Neural cell (in vitro differentiated cells): ENCODE measurements around the gene CAPN15. TPM values are rescaled to one million over a fixed set of nuclear protein-coding genes. Genes with fewer than 3 reads are reported as not detected.
A peak's percentile ranks its signal among the peaks of the same experiment; 100 is the strongest.

ENCODE experiments used
- H2AFZ ChIP-seq: fragments of 200-600, 300-800 bp; sonication (generic), shearing (Covaris generic); 2 replicates; pipeline ENCODE4 v1.6.0; 2014; ENCODE audit warnings: low read depth, mild to moderate bottlenecking, antibody characterized with exemption, low read length, moderate library complexity
- H3F3A ChIP-seq: fragments of 200-600 bp; shearing (Covaris generic); 2 replicates; pipeline ENCODE4 v1.6.1; 2016; ENCODE audit warnings: mild to moderate bottlenecking, moderate library complexity, mixed read lengths, antibody characterized with exemption, low read length; ENCODE audit not compliant: insufficient read depth, poor library complexity, severe bottlenecking
- H3K27ac ChIP-seq: fragments of 200-600, 300-800 bp; sonication (generic), shearing (Covaris generic); 2 replicates; pipeline ENCODE4 v1.5.1; 2014; ENCODE audit warnings: mild to moderate bottlenecking, low read length, moderate library complexity
- H3K27me3 ChIP-seq: fragments of 300-800, 200-600 bp; sonication (generic), shearing (Covaris generic); 2 replicates; pipeline ENCODE4 v1.6.0; 2014; ENCODE audit warnings: mild to moderate bottlenecking, low read depth, low read length, moderate library complexity; ENCODE audit not compliant: insufficient read depth
- H3K36me3 ChIP-seq: fragments of 300-800, 200-600 bp; sonication (generic), shearing (Covaris generic); 2 replicates; pipeline ENCODE4 v1.5.1; 2014; ENCODE audit warnings: mild to moderate bottlenecking, antibody characterized with exemption, low read length, moderate library complexity; ENCODE audit not compliant: insufficient read depth
- H3K4me2 ChIP-seq: fragments of 300-800, 200-600 bp; sonication (generic), shearing (Covaris generic); 2 replicates; pipeline ENCODE4 v1.6.0; 2014; ENCODE audit warnings: mild to moderate bottlenecking, low read length
- H3K4me3 ChIP-seq: fragments of 300-800, 200-600 bp; sonication (generic), shearing (Covaris generic); 2 replicates; pipeline ENCODE4 v1.5.1; 2014; ENCODE audit warnings: mild to moderate bottlenecking, low read length, moderate library complexity
- H3K79me2 ChIP-seq: fragments of 200-600 bp; shearing (Covaris generic); replicated peaks from 2 replicates; pipeline ENCODE4 v1.6.0; 2014; ENCODE audit warnings: mild to moderate bottlenecking, low read length, moderate library complexity; ENCODE audit not compliant: insufficient read depth
- H3K9ac ChIP-seq: fragments of 300-800, 200-600 bp; sonication (generic), shearing (Covaris generic); 2 replicates; pipeline ENCODE4 v1.6.1; 2016; ENCODE audit warnings: mild to moderate bottlenecking, low read length, mixed read lengths
- H3K9me2 ChIP-seq: fragments of 200-600 bp; shearing (Covaris generic); 2 replicates; pipeline ENCODE4 v1.6.1; 2016; ENCODE audit warnings: mild to moderate bottlenecking, low read length, mixed read lengths; ENCODE audit not compliant: insufficient read depth
- H3K9me3 ChIP-seq: fragments of 200-600, 300-800 bp; sonication (generic), shearing (Covaris generic); 2 replicates; pipeline ENCODE4 v1.6.1; 2016; ENCODE audit warnings: mild to moderate bottlenecking, mixed run types, low read length, moderate library complexity, mixed read lengths
- H4K20me1 ChIP-seq: fragments of 200-600 bp; shearing (Covaris generic); 2 replicates; pipeline ENCODE4 v1.6.1; 2016; ENCODE audit warnings: mild to moderate bottlenecking, mixed run types; ENCODE audit not compliant: insufficient read depth
- CTCF ChIP-seq: fragments of 450-650 bp; IDR thresholded peaks from 2 replicates; pipeline ENCODE4 v1.5.1; 2014; ENCODE audit warnings: antibody characterized with exemption, mild to moderate bottlenecking, moderate library complexity; ENCODE audit not compliant: poor library complexity, severe bottlenecking
- EP300 ChIP-seq: fragments of 450-650 bp; conservative IDR thresholded peaks from 2 replicates; pipeline ENCODE4 v1.6.1; 2014; ENCODE audit warnings: antibody characterized with exemption, mild to moderate bottlenecking, moderate library complexity; ENCODE audit not compliant: poor library complexity, severe bottlenecking
- EZH2 ChIP-seq: fragments of 200-600, 300-800 bp; shearing (Covaris generic), sonication (generic); IDR thresholded peaks from 2 replicates; pipeline ENCODE4 v1.6.1; 2014; ENCODE audit warnings: antibody characterized with exemption, low read length, borderline replicate concordance, mild to moderate bottlenecking; ENCODE audit not compliant: insufficient read depth, poor library complexity, severe bottlenecking
- POLR2AphosphoS5 ChIP-seq: IDR thresholded peaks from 2 replicates; pipeline ENCODE4 v1.6.1; 2012
- RAD21 ChIP-seq: fragments of 450-650 bp; conservative IDR thresholded peaks from 2 replicates; pipeline ENCODE4 v1.6.1; 2014; ENCODE audit warnings: antibody characterized with exemption, mild to moderate bottlenecking, moderate library complexity
- REST ChIP-seq: IDR thresholded peaks from 2 replicates; pipeline ENCODE4 v1.6.1; 2012; ENCODE audit warnings: borderline replicate concordance
- SMC3 ChIP-seq: fragments of 450-650 bp; conservative IDR thresholded peaks from 2 replicates; pipeline ENCODE4 v1.6.1; 2014; ENCODE audit warnings: antibody characterized with exemption, mild to moderate bottlenecking, moderate library complexity; ENCODE audit not compliant: poor library complexity
- TAF1 ChIP-seq: IDR thresholded peaks from 2 replicates; pipeline ENCODE4 v1.6.1; 2012; ENCODE audit warnings: low read depth
- polyA plus RNA-seq: library from polyadenylated mRNA; depleted of rRNA; stranded (reverse); fragments of >200 nt; gene quantifications from 2 replicates; pipeline ENCODE4 v1.2.3, GENCODE V29; 2014

Gene CAPN15
- polyA plus RNA-seq, 1 donor from 2014 or later: 11.5 TPM

GRCh38 chr16:524274-525040 lies 3.1 kb upstream of the CAPN15 start:
- H2AFZ ChIP-seq: no peak overlapping the region
- H3K4me3 ChIP-seq: no peak overlapping the region
- H3F3A ChIP-seq: no peaks in the 10 kb centered on the region
- no peaks in the 10 kb centered on the region for H3K9me3 ChIP-seq
- H3K4me2 ChIP-seq: no peak overlapping the region
- H3K79me2 ChIP-seq: peaks cover 12% of the 10 kb centered on the region
- H3K27ac ChIP-seq: no peak overlapping the region
- no peak overlapping the region for H3K9ac ChIP-seq
- H3K36me3 ChIP-seq: peaks cover 4% of the 10 kb centered on the region
- H3K27me3 ChIP-seq: no peaks in the 10 kb centered on the region
- TF ChIP-seq EZH2 (no peak), POLR2AphosphoS5 (no peak), REST (no peak), EP300 (no peak), SMC3 (no peak), CTCF (no peak), RAD21 (no peak), TAF1 (no peak)
- no peaks in the 10 kb centered on the region for H3K9me2 ChIP-seq
- no peaks in the 10 kb centered on the region for H4K20me1 ChIP-seq

- Histone ChIP-seq H3K4me2 (no peak overlapping the region), H3K9me3 (no peaks in the 10 kb centered on the region), H4K20me1 (no peaks in the 10 kb centered on the region), H3K9ac (no peak overlapping the region), H3K27me3 (no peaks in the 10 kb centered on the region), H3K9me2 (no peaks in the 10 kb centered on the region), H3F3A (no peaks in the 10 kb centered on the region), H3K36me3 (peaks cover 4% of the 10 kb centered on the region), H3K27ac (no peak overlapping the region), H3K4me3 (no peak overlapping the region), H2AFZ (no peak overlapping the region), H3K79me2 (peaks cover 16% of the 10 kb centered on the region)
- TF ChIP-seq POLR2AphosphoS5 (peak; percentile 28), EP300 (no peak)
Observed at GRCh38 chr16:525123-525519, 2.4 kb upstream of the CAPN15 start.
